Activated CD8-positive, alpha-beta T cell treated with anti-CD3 and anti-CD28 coated beads for 36 hours (primary cell): ENCODE data around the gene EYS. TPM values are rescaled to one million over a fixed set of nuclear protein-coding genes. Genes with fewer than 3 reads are reported as not detected.

Experiments
- ATAC-seq: fragments of 200-7000 bp; cut with Tn5 transposase; one replicate; pipeline ENCODE4 v1.10.0; 2021; ENCODE audit warnings: mild to moderate bottlenecking, moderate library complexity
- CTCF ChIA-PET: fragments of 350-600 bp; sonication (Branson Sonifier 250); formaldehyde crosslinking; loops from one replicate; lab custom pipeline; 2021; ENCODE audit warnings: antibody characterized with exemption; lab: Charles Lee
- POLR2A ChIA-PET: fragments of 350-600 bp; sonication (Branson Sonifier 250); formaldehyde crosslinking; loops from one replicate; lab custom pipeline; 2021; ENCODE audit warnings: antibody characterized with exemption; lab: Charles Lee
- DNase-seq: peaks from one replicate; pipeline ENCODE4 v3.0.0-alpha.2; 2020
- H3K27ac Mint-ChIP-seq: one replicate; pipeline ENCODE4 v1.8.0; 2021; ENCODE audit warnings: mild to moderate bottlenecking, mixed read lengths
- H3K27me3 Mint-ChIP-seq: one replicate; pipeline ENCODE4 v1.8.0; 2021; ENCODE audit warnings: mixed read lengths
- H3K36me3 Mint-ChIP-seq: one replicate; pipeline ENCODE4 v1.8.0; 2021; ENCODE audit warnings: low read depth, mixed read lengths
- H3K4me1 Mint-ChIP-seq: one replicate; pipeline ENCODE4 v1.8.0; 2021; ENCODE audit warnings: low read depth, mixed read lengths
- H3K4me3 Mint-ChIP-seq: one replicate; pipeline ENCODE4 v1.8.0; 2021; ENCODE audit warnings: mild to moderate bottlenecking, moderate library complexity, mixed read lengths
- H3K9me3 Mint-ChIP-seq: one replicate; pipeline ENCODE4 v1.8.0; 2021; ENCODE audit warnings: mixed read lengths
- intact Hi-C: fragments of 100-400 bp; cut with micrococcal nuclease; formaldehyde crosslinking; loops from one replicate; pipeline ENCODE4 v1.10.0; 2022
- total RNA-seq, 2 experiments: library from RNA; stranded (reverse); gene quantifications; one replicate each; pipeline ENCODE4 v1.2.3, GENCODE V29; 2021
- TF ChIP-seq, protein P1 (sequence below): fragments of 200-600 bp; IDR thresholded peaks from one replicate; pipeline ENCODE4 v1.8.0; 2022; ENCODE audit warnings: antibody characterized with exemption, mild to moderate bottlenecking

Gene EYS
- total RNA-seq, 2 experiments from 2014 or later = not detected

DNA sequence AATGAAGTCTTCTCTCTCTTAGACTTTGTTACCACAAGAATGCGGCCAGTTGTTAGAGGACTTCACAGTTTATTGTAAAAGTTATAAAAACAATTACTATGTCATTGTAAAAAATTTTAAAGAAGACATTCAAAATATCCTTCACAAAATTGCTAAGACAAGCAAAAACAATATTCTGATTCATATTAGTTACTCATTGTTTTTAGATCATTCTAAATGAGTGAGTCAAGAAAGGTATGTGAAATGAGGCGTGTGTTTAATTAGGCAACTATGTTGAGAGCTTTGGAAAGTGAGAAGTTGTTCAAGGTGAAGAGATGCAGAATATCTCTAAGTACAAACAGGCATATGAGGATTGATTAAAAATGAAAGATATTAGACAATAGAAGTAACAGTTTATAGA is 875.3 kb downstream of the EYS start:
- no peak overlapping the region for H3K27ac Mint-ChIP-seq
- no peaks in the 10 kb centered on the region for H3K4me1 Mint-ChIP-seq
- no peak for ATAC-seq
- H3K4me3 Mint-ChIP-seq = no peak overlapping the region
- ChIA-PET CTCF (no interaction called here), POLR2A (no interaction called here)
- no peaks in the 10 kb centered on the region for H3K36me3 Mint-ChIP-seq
- TF ChIP-seq, protein P1, sequence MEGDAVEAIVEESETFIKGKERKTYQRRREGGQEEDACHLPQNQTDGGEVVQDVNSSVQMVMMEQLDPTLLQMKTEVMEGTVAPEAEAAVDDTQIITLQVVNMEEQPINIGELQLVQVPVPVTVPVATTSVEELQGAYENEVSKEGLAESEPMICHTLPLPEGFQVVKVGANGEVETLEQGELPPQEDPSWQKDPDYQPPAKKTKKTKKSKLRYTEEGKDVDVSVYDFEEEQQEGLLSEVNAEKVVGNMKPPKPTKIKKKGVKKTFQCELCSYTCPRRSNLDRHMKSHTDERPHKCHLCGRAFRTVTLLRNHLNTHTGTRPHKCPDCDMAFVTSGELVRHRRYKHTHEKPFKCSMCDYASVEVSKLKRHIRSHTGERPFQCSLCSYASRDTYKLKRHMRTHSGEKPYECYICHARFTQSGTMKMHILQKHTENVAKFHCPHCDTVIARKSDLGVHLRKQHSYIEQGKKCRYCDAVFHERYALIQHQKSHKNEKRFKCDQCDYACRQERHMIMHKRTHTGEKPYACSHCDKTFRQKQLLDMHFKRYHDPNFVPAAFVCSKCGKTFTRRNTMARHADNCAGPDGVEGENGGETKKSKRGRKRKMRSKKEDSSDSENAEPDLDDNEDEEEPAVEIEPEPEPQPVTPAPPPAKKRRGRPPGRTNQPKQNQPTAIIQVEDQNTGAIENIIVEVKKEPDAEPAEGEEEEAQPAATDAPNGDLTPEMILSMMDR = no peak
- no peak for DNase-seq
- no peaks in the 10 kb centered on the region for H3K9me3 Mint-ChIP-seq
- no peaks in the 10 kb centered on the region for H3K27me3 Mint-ChIP-seq
- intact Hi-C loops = no loop called here

DNA sequence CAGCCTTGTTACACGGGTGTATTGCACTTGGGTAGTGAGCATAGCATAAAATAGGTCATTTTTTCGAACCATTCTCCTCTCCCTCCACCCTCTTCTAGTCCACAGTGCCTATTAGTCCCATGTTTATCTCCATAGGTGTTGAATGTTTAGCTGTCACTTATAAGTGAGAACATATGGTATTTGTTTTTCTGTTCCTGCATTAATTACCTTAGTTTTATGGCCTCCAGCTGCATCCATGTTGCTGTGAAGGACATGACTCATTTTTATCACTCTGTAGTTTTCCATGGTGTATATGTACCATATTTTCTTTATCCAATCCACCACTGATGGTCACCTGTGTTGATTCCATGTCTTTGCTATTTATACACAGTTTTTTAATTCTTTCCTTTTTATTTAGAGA is 889.5 kb downstream of the EYS start:
- ChIA-PET POLR2A (no interaction called here), CTCF (no interaction called here)
- H3K9me3 Mint-ChIP-seq = no peaks in the 10 kb centered on the region
- H3K4me1 Mint-ChIP-seq = no peaks in the 10 kb centered on the region
- H3K4me3 Mint-ChIP-seq = no peak overlapping the region
- H3K27ac Mint-ChIP-seq = no peak overlapping the region
- H3K27me3 Mint-ChIP-seq = no peaks in the 10 kb centered on the region
- DNase-seq (no peak), ATAC-seq (no peak)
- intact Hi-C loops = no loop called here
- TF ChIP-seq, protein P1 = no peak
- no peaks in the 10 kb centered on the region for H3K36me3 Mint-ChIP-seq

DNA sequence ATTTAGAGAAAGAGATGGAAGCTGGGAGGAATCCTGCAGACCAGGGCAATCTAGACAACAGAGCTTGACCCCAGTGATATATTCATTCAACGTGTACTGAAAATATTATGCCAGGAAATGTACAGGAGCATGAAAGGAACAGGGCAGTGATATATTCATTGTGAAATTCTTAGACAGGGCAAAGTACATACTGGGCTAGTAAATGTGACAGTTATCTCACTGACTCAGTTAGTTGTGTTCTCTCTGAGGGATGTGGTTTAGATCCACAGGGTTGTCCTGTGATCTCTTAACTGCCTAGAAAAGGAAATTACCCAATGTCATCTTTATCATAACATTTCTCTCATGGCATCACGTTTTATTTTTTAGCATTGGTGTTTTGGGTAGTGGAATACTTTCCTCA is 891.3 kb downstream of the EYS start:
- ChIA-PET CTCF (no interaction called here), POLR2A (no interaction called here)
- no peaks in the 10 kb centered on the region for H3K36me3 Mint-ChIP-seq
- no peaks in the 10 kb centered on the region for H3K27me3 Mint-ChIP-seq
- DNase-seq (no peak), ATAC-seq (no peak)
- TF ChIP-seq, protein P1 = no peak
- intact Hi-C loops = no loop called here
- no peak overlapping the region for H3K4me3 Mint-ChIP-seq
- H3K4me1 Mint-ChIP-seq = no peaks in the 10 kb centered on the region
- H3K27ac Mint-ChIP-seq = no peak overlapping the region
- H3K9me3 Mint-ChIP-seq = peaks cover 1% of the 10 kb centered on the region

DNA sequence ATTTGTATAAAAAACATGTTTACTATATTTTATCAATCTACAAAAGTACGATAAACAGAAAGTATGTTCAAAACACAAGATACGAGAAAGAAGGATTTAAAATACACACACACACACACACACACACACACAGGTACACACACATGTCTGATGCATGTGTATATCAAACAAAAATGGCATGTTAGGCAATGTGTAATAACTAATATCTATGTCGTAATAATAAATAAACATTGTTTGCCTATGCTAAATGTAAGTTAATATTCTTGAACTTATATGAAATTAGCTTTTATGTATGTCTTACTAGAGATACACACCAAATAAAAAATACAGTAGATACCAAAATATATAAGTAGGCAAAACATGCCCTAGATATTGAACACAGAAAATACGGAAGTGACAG is 894.9 kb downstream of the EYS start:
- ChIA-PET POLR2A (no interaction called here), CTCF (no interaction called here)
- H3K9me3 Mint-ChIP-seq = peaks cover 1% of the 10 kb centered on the region
- H3K27me3 Mint-ChIP-seq = no peaks in the 10 kb centered on the region
- H3K27ac Mint-ChIP-seq = no peak overlapping the region
- intact Hi-C loops = no loop called here
- ATAC-seq = no peak
- H3K4me1 Mint-ChIP-seq = no peaks in the 10 kb centered on the region
- no peak for DNase-seq
- H3K36me3 Mint-ChIP-seq = no peaks in the 10 kb centered on the region
- TF ChIP-seq, protein P1 = no peak
- H3K4me3 Mint-ChIP-seq = no peak overlapping the region

DNA sequence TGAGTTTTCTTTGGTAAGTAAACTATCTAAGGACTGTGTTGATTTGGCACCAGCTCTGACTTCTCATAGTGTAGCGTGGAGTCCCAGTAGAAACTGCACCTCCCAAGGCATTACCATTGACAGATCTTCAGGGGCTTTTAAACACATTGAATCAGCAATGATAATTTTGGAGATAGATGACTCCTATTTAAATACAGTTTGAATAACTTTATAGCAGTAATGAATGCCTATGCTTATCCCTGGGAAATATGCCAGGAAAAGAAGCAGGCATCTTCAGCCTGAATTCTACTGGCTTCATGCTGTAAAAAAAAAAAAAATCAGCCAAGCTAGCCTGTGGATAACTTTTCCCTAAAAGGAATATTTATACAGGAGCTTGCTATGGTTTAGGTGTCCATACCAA is 895.9 kb downstream of the EYS start:
- no peaks in the 10 kb centered on the region for H3K4me1 Mint-ChIP-seq
- POLR2A ChIA-PET = no interaction called here
- H3K27me3 Mint-ChIP-seq = no peaks in the 10 kb centered on the region
- CTCF ChIA-PET = no interaction called here
- H3K36me3 Mint-ChIP-seq = no peaks in the 10 kb centered on the region
- no peak overlapping the region for H3K27ac Mint-ChIP-seq
- ATAC-seq (no peak), DNase-seq (no peak)
- no peak overlapping the region for H3K4me3 Mint-ChIP-seq
- peaks cover 1% of the 10 kb centered on the region for H3K9me3 Mint-ChIP-seq
- intact Hi-C loops = no loop called here
- TF ChIP-seq, protein P1 = no peak
